ENCODE data around the gene TTC9B.

GRCh38 chr19:40244579-40245317 lies 26.6 kb upstream of the TTC9B start:
- TF ChIP-seq CTCF (IDR thresholded peaks at IDR 0.05) (no peak), POLR2A (IDR thresholded peaks at IDR 0.05) (no peak), POLR2AphosphoS5 (IDR thresholded peaks at IDR 0.05) (no peak), EP300 (IDR thresholded peaks at IDR 0.05) (no peak)
